HS-5 (cell line): ENCODE data around the gene ADAP1.
"Not testable (repeated sequence)": the region's sequence is repeated elsewhere in the genome, so short reads cannot be mapped to it uniquely, and the experiment has no call there.

Experiments
- DNase-seq: peaks from one replicate; pipeline ENCODE4 v3.0.0-alpha.2; 2012; ENCODE audit warnings: low read depth

ADAP1 gene

GRCh38 chr7:881441-882234 is 72.8 kb downstream of the ADAP1 start:
- no peak for DNase-seq

GRCh38 chr7:880450-880849 is 74.0 kb downstream of the ADAP1 start:
- no peak for DNase-seq

- DNase-seq: no peak
Measured at GRCh38 chr7:879706-880105, 74.8 kb downstream of the ADAP1 start.

GRCh38 chr7:879093-879492 is 75.4 kb downstream of the ADAP1 start:
- no peak for DNase-seq

- DNase-seq: no peak
Measured at GRCh38 chr7:877312-878232, 76.9 kb downstream of the ADAP1 start.

- no peak for DNase-seq
Measured at GRCh38 chr7:876972-877311, 77.5 kb downstream of the ADAP1 start.

- peak; percentile 59 for DNase-seq
Measured at GRCh38 chr7:876077-876971, 78.2 kb downstream of the ADAP1 start, which contains the start of gene GET4. GET4 (plus strand) TSS chr7:876554; CDS start chr7:876646, 92 bp downstream.

- DNase-seq: no peak
Measured at GRCh38 chr7:875476-876076, 78.9 kb downstream of the ADAP1 start.

GRCh38 chr7:875051-875450 is 79.4 kb downstream of the ADAP1 start:
- no peak for DNase-seq

GRCh38 chr7:874031-874749 is 80.3 kb downstream of the ADAP1 start:
- DNase-seq: no peak

GRCh38 chr7:873367-874002 is 81.0 kb downstream of the ADAP1 start:
- DNase-seq: peak; percentile 34

- DNase-seq: not testable (repeated sequence)
Measured at GRCh38 chr7:872685-873084, 81.8 kb downstream of the ADAP1 start.

GRCh38 chr7:871900-872537 is 82.5 kb downstream of the ADAP1 start:
- DNase-seq: no peak

- no peak for DNase-seq
Measured at GRCh38 chr7:869348-869747, 85.1 kb downstream of the ADAP1 start.

- no peak for DNase-seq
Measured at GRCh38 chr7:868189-868486, 86.3 kb downstream of the ADAP1 start.

GRCh38 chr7:867406-868188 is 86.9 kb downstream of the ADAP1 start:
- no peak for DNase-seq

GRCh38 chr7:867001-867405 is 87.5 kb downstream of the ADAP1 start:
- no peak for DNase-seq

- DNase-seq: no peak
Measured at GRCh38 chr7:865921-866320, 88.6 kb downstream of the ADAP1 start.

- DNase-seq: no peak
Measured at GRCh38 chr7:863106-863505, 91.4 kb downstream of the ADAP1 start.
